Measurements from ENCODE around the gene COL6A2. TPM values are rescaled to one million over a fixed set of nuclear protein-coding genes. Genes with fewer than 3 reads are reported as not detected.

Gene COL6A2
- total and polyA plus RNA-seq, 9 donors = 481 to 1,002 (median 671) TPM

- Histone ChIP-seq H3K4me3 (ENCODE audit: low read length) (no peak overlapping the region), H3K27ac (ENCODE audit: low read length) (peak overlapping the region; percentile 91), H3K9me3 (replicated peaks; ENCODE audit: control insufficient read depth, low read depth, low read length) (peaks cover under 1% of the 10 kb centered on the region), H3K27me3 (ENCODE audit: control insufficient read depth, insufficient read depth, low read length) (no peaks in the 10 kb centered on the region), H3K36me3 (ENCODE audit: control insufficient read depth, insufficient read depth, low read length) (no peaks in the 10 kb centered on the region), H3K4me1 (ENCODE audit: control insufficient read depth, insufficient read depth, low read length) (peaks cover 37% of the 10 kb centered on the region)
- no peak for DNase-seq
- WGBS (ENCODE audit: insufficient coverage) = 45% methylated on average over 7 of the region's 11 CpGs
These were observed 4.9 kb upstream of the COL6A2 start for GRCh38 chr21:46092811-46093667.

DNA sequence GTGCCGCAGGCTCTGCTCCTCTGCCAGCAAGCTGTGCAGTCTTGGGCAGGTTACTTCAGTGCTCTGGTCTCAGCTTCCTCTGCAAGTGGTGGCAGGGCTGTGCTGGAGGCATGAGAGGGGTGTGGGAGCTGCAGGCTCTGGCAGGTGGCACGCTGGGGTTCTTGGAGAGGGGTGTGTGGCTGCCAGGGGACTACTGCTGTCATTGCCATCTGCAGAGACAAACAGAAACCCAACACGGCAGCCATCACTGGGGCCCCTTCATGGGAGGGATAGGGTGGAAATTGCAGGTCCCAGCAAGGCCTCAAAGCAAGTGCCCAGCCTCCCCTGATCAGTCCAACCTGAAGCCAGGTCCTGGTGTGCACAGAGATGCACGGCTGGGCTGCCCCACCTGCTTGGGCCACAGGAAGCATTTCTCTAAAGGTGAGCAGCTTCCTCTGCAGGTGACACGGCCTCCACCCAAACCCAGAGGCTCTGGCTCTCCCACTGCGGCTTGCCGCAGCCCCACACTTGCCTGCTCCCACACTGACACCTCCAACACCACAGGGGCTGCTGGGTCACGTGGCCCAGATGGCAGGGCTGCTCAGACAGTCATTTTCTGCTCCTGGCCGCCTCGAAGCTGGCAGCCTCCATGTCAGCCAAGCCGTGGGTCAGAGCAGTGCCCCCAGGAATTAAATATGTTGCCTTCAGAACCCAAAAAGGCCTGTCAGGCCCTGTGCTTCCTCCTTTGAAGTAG is 4.1 kb upstream of the COL6A2 start:
- Histone ChIP-seq H3K27me3 (ENCODE audit: control insufficient read depth, insufficient read depth, low read length) (peaks cover under 1% of the 10 kb centered on the region), H3K4me3 (ENCODE audit: low read length) (no peak overlapping the region), H3K9me3 (replicated peaks; ENCODE audit: control insufficient read depth, low read depth, low read length) (no peaks in the 10 kb centered on the region), H3K27ac (ENCODE audit: low read length) (no peak overlapping the region), H3K4me1 (ENCODE audit: control insufficient read depth, insufficient read depth, low read length) (peaks cover 37% of the 10 kb centered on the region), H3K36me3 (ENCODE audit: control insufficient read depth, insufficient read depth, low read length) (no peaks in the 10 kb centered on the region)
- DNase-seq = no peak
- 77% methylated on average over 8 of the region's 11 CpGs for WGBS (ENCODE audit: insufficient coverage)

GRCh38 chr21:46094401-46095082 is 3.4 kb upstream of the COL6A2 start:
- no peak overlapping the region for H3K27ac ChIP-seq (ENCODE audit: low read length)
- no peak for DNase-seq
- 75% methylated on average over 13 of the region's 14 CpGs for WGBS (ENCODE audit: insufficient coverage)

DNA sequence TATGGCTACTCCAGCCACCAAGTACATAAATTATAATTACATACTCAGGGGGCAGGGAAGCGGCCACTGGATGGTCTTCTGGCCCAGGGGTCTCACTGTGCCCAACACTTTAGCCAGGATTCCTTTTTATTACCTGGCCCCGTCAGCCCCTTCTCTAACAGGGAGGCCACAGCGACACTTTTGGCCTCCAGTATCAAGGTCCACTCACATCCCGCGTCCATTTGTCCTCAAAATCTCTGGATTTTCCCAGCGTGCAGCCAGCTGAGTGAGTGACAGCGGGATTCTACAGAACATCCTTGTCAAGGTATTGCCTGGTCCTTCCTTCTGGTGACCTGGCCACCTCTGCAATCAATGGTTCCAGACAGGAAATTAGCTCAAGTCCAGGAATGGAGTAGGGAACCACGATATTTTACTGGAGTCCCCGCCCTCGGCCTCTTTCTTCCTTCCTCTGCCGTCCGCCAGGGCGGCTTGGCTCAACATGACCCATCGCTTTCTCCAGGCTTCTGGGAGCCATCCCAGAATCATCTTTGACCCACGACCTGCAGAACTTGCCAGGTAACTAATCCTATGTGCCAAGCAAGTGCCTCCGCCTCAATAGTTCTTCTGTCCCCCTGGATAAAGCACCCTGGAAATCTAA is 2.7 kb upstream of the COL6A2 start:
- Histone ChIP-seq H3K27ac (ENCODE audit: low read length) (no peak overlapping the region), H3K9me3 (replicated peaks; ENCODE audit: control insufficient read depth, low read depth, low read length) (no peaks in the 10 kb centered on the region), H3K36me3 (ENCODE audit: control insufficient read depth, insufficient read depth, low read length) (no peaks in the 10 kb centered on the region), H3K4me1 (ENCODE audit: control insufficient read depth, insufficient read depth, low read length) (peaks cover 40% of the 10 kb centered on the region), H3K4me3 (ENCODE audit: low read length) (no peak overlapping the region), H3K27me3 (ENCODE audit: control insufficient read depth, insufficient read depth, low read length) (peaks cover 3% of the 10 kb centered on the region)
- no peak for DNase-seq
- WGBS (ENCODE audit: insufficient coverage) = 63% methylated on average over 14 of the region's 16 CpGs

More at GRCh38 chr21:46094401-46095082, 3.4 kb upstream of the COL6A2 start:
- Histone ChIP-seq H3K9me3 (replicated peaks; ENCODE audit: control insufficient read depth, low read depth, low read length) (no peaks in the 10 kb centered on the region), H3K36me3 (ENCODE audit: control insufficient read depth, insufficient read depth, low read length) (no peaks in the 10 kb centered on the region), H3K4me3 (ENCODE audit: low read length) (no peak overlapping the region), H3K4me1 (ENCODE audit: control insufficient read depth, insufficient read depth, low read length) (peaks cover 39% of the 10 kb centered on the region), H3K27me3 (ENCODE audit: control insufficient read depth, insufficient read depth, low read length) (peaks cover 3% of the 10 kb centered on the region)

- no peaks in the 10 kb centered on the region for H3K9me3 ChIP-seq (replicated peaks; ENCODE audit: control insufficient read depth, low read depth, low read length)
- peaks cover 7% of the 10 kb centered on the region for H3K36me3 ChIP-seq (ENCODE audit: control insufficient read depth, insufficient read depth, low read length)
- peaks cover 43% of the 10 kb centered on the region for H3K4me1 ChIP-seq (ENCODE audit: control insufficient read depth, insufficient read depth, low read length)
- H3K4me3 ChIP-seq (ENCODE audit: low read length) = no peak overlapping the region
- WGBS (ENCODE audit: insufficient coverage) = 84% methylated on average over 11 of the region's 12 CpGs
- no peak for DNase-seq
- H3K27ac ChIP-seq (ENCODE audit: low read length) = no peak overlapping the region
- peaks cover 3% of the 10 kb centered on the region for H3K27me3 ChIP-seq (ENCODE audit: control insufficient read depth, insufficient read depth, low read length)
These were observed 1.9 kb upstream of the COL6A2 start for GRCh38 chr21:46095814-46096595.

DNA sequence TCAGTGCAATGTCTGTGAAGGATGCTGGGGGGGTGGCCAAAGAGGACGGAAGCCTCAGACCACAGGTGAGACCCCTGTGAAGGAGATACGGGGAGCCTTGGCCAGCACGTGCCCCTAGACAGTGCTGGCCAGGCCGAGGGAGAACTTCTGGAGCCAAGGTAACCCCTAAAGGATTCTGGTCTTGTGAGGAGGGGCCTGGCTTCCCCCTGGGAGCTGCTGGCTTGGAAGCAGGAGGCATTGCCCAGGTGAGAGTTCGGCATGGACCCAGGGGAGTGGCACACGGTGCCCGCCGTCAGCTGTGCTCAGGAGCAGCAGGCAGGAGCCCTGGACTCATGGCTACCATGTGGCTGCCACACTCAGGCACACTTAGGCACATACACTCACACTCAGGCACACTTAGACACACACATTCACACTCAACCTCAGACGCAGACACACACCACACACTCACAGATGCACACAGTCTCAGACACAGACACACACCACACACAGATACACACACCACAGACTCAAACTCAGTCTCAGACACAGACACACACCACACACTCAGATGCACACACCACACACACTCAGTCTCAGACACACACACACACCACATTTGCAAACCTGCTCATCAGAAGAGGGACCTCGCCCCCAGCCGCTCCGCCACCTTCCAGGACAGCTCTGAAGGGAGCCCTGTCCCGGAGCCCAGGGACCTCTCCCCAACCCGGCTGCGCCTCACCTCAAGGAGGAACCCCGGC is 1.1 kb upstream of the COL6A2 start:
- Histone ChIP-seq H3K9me3 (replicated peaks; ENCODE audit: control insufficient read depth, low read depth, low read length) (peaks cover 2% of the 10 kb centered on the region), H3K36me3 (ENCODE audit: control insufficient read depth, insufficient read depth, low read length) (peaks cover 7% of the 10 kb centered on the region), H3K4me1 (ENCODE audit: control insufficient read depth, insufficient read depth, low read length) (peaks cover 40% of the 10 kb centered on the region), H3K4me3 (ENCODE audit: low read length) (peak overlapping the region; percentile 73), H3K27ac (ENCODE audit: low read length) (peak overlapping the region; percentile 45), H3K27me3 (ENCODE audit: control insufficient read depth, insufficient read depth, low read length) (peaks cover 3% of the 10 kb centered on the region)
- DNase-seq = peak; percentile 14
- 67% methylated on average over 9 of the region's 16 CpGs for WGBS (ENCODE audit: insufficient coverage)

GRCh38 chr21:46098303-46099141 is 610 bp downstream of the COL6A2 start:
- Histone ChIP-seq H3K36me3 (ENCODE audit: control insufficient read depth, insufficient read depth, low read length) (peaks cover 7% of the 10 kb centered on the region), H3K4me1 (ENCODE audit: control insufficient read depth, insufficient read depth, low read length) (peaks cover 25% of the 10 kb centered on the region), H3K27me3 (ENCODE audit: control insufficient read depth, insufficient read depth, low read length) (peaks cover 3% of the 10 kb centered on the region), H3K27ac (ENCODE audit: low read length) (peak overlapping the region; percentile 62), H3K4me3 (ENCODE audit: low read length) (peak overlapping the region; percentile 73), H3K9me3 (replicated peaks; ENCODE audit: control insufficient read depth, low read depth, low read length) (peaks cover 12% of the 10 kb centered on the region)
- DNase-seq = peak; percentile 61
- WGBS (ENCODE audit: insufficient coverage) = 0% methylated on average over 80 of the region's 94 CpGs

GRCh38 chr21:46099476-46099875 is 1.6 kb downstream of the COL6A2 start:
- DNase-seq = peak; percentile 65

More at GRCh38 chr21:46099476-46099875, 1.6 kb downstream of the COL6A2 start:
- peaks cover 7% of the 10 kb centered on the region for H3K36me3 ChIP-seq (ENCODE audit: control insufficient read depth, insufficient read depth, low read length)
- peaks cover 23% of the 10 kb centered on the region for H3K4me1 ChIP-seq (ENCODE audit: control insufficient read depth, insufficient read depth, low read length)
- peak overlapping the region; percentile 51 for H3K27ac ChIP-seq (ENCODE audit: low read length)
- H3K9me3 ChIP-seq (replicated peaks; ENCODE audit: control insufficient read depth, low read depth, low read length) = peaks cover 16% of the 10 kb centered on the region
- WGBS (ENCODE audit: insufficient coverage) = 9% methylated on average over 14 of the region's 18 CpGs
- H3K4me3 ChIP-seq (ENCODE audit: low read length) = peak overlapping the region; percentile 73
- peaks cover 3% of the 10 kb centered on the region for H3K27me3 ChIP-seq (ENCODE audit: control insufficient read depth, insufficient read depth, low read length)

Data from muscle of leg (tissue), 11 donors.